Measurements from ENCODE around the gene GJA9. TPM values are rescaled to one million over a fixed set of nuclear protein-coding genes. Genes with fewer than 3 reads are reported as not detected.

Gene GJA9
- total RNA-seq, 1 experiment from 2014 or later = not detected

GRCh38 chr1:38860454-38860795, 21.0 kb downstream of the GJA9 start (continued):
- no peak for TF ChIP-seq AR (CRISPR knock-in tag; IDR thresholded peaks at IDR 0.05)
- TF ChIP-seq ZNF532 (CRISPR knock-in tag; IDR thresholded peaks at IDR 0.05; ENCODE audit: borderline replicate concordance) = no peak
- no peak for TF ChIP-seq JAZF1 (CRISPR knock-in tag; IDR thresholded peaks at IDR 0.05)
- TF ChIP-seq PREB (CRISPR knock-in tag; IDR thresholded peaks at IDR 0.05; ENCODE audit: borderline replicate concordance) = no peak
- TF ChIP-seq PRDM15 (CRISPR knock-in tag; IDR thresholded peaks at IDR 0.05) = no peak
- no peak for TF ChIP-seq HMGA2 (CRISPR knock-in tag; IDR thresholded peaks at IDR 0.05)
- TF ChIP-seq EMX1 (CRISPR knock-in tag; IDR thresholded peaks at IDR 0.05) = no peak
- TF ChIP-seq KAT7 (CRISPR knock-in tag; IDR thresholded peaks at IDR 0.05; ENCODE audit: borderline replicate concordance) = no peak
- TF ChIP-seq ZNF671 (CRISPR knock-in tag; IDR thresholded peaks at IDR 0.05) = no peak

- ChIA-PET POLR2A (interaction anchor here (0.6 kb wide), 1 partner anchor 166 kb away, joined by 3 read pairs; the partner anchor contains the start of gene NDUFS5), CTCF (interaction anchor here (0.9 to 1.6 kb wide), 2 partner anchors 13 to 239 kb away, joined by 3 to 4 read pairs; no protein-coding TSS in a partner anchor)
- Mint-ChIP-seq H3K36me3 (peaks cover 10% of the 10 kb centered on the region), H3K9me3 (no peaks in the 10 kb centered on the region), H3K27ac (peak within 1 kb of the TSS; percentile 62), H3K4me1 (peaks cover 18% of the 10 kb centered on the region), H3K4me3 (peak within 1 kb of the TSS; percentile 92), H3K27me3 (ENCODE audit: low read depth) (no peaks in the 10 kb centered on the region)
- DNase-seq (ENCODE audit: low spot score) = peak; percentile 99
- peak; percentile 99 for ATAC-seq
- TF ChIP-seq AR (CRISPR knock-in tag; IDR thresholded peaks at IDR 0.05) = no peak
- no peak for TF ChIP-seq ATF3 (CRISPR knock-in tag; conservative IDR thresholded peaks at IDR 0.05)
- TF ChIP-seq USF1 (CRISPR knock-in tag; IDR thresholded peaks at IDR 0.05) = peak; percentile 100
- no peak for TF ChIP-seq E2F5 (CRISPR knock-in tag; IDR thresholded peaks at IDR 0.05)
- TF ChIP-seq USF2 (CRISPR knock-in tag; IDR thresholded peaks at IDR 0.05) = peak; percentile 100
- TF ChIP-seq GABPB1 (CRISPR knock-in tag; IDR thresholded peaks at IDR 0.05) = 0 out of 2 replicates have a peak, but pooled peaks have one; percentile 13
- TF ChIP-seq TEAD4 (CRISPR knock-in tag; IDR thresholded peaks at IDR 0.05) = 0 out of 2 replicates have a peak, but pooled peaks have one; percentile 21
Observed at GRCh38 chr1:38859561-38860453, 21.6 kb downstream of the GJA9 start, which contains the start of gene RRAGC. TSS of gene RRAGC (minus strand) at chr1:38859772. CDS start at chr1:38859646, 126 bp downstream.
